Retinal pigment epithelial cell (primary cell): ENCODE results near the gene G3BP2.
"Not testable (repeated sequence)": the region's sequence is repeated elsewhere in the genome, so short reads cannot be mapped to it uniquely, and the experiment has no call there.

Source experiments
- DNase-seq: peaks from one replicate; pipeline ENCODE4 v3.0.0-alpha.2; 2010; ENCODE audit warnings: low read depth
- H3K4me3 ChIP-seq: 2 replicates; pipeline ENCODE4 v1.5.1; 2011; ENCODE audit warnings: mild to moderate bottlenecking, low read length, control low read depth, moderate library complexity
- TF ChIP-seq, protein P1 (sequence below): conservative IDR thresholded peaks from 2 replicates; pipeline ENCODE4 v1.5.1; 2011; ENCODE audit warnings: low read depth, low read length, control low read depth, inconsistent platforms

The G3BP2 gene

DNA sequence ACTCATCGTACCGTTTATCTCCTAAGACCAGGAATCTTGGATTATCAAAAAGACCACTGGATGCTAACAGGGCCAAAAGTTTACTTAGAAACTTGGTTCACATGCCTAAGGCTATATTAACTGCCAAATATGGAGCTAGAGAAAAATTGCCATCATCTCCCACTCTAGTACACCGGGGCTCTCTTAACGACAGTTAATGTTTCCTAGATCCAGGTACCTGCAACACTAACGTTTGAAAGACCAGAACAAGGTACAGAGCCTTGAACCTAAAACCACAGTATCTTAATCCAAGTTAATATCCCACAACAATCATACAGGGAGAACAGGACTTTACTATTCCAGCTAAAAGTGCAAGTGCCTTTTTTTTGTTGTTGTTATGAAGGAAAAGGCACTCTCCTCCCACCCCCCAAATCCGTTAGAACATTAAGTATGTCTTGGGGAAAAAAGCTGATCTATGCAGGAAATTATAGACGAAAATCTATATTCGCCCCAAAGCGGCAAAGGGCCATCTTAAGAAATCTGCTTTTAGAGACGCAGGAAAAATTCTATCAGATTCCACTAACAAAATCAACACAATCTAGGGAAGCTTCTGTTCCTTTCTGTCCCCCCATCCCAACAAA is 1.3 kb downstream of the G3BP2 start:
- TF ChIP-seq, protein P1, sequence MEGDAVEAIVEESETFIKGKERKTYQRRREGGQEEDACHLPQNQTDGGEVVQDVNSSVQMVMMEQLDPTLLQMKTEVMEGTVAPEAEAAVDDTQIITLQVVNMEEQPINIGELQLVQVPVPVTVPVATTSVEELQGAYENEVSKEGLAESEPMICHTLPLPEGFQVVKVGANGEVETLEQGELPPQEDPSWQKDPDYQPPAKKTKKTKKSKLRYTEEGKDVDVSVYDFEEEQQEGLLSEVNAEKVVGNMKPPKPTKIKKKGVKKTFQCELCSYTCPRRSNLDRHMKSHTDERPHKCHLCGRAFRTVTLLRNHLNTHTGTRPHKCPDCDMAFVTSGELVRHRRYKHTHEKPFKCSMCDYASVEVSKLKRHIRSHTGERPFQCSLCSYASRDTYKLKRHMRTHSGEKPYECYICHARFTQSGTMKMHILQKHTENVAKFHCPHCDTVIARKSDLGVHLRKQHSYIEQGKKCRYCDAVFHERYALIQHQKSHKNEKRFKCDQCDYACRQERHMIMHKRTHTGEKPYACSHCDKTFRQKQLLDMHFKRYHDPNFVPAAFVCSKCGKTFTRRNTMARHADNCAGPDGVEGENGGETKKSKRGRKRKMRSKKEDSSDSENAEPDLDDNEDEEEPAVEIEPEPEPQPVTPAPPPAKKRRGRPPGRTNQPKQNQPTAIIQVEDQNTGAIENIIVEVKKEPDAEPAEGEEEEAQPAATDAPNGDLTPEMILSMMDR: no peak
- DNase-seq: no peak
- peak overlapping the region; percentile 99 for H3K4me3 ChIP-seq

DNA sequence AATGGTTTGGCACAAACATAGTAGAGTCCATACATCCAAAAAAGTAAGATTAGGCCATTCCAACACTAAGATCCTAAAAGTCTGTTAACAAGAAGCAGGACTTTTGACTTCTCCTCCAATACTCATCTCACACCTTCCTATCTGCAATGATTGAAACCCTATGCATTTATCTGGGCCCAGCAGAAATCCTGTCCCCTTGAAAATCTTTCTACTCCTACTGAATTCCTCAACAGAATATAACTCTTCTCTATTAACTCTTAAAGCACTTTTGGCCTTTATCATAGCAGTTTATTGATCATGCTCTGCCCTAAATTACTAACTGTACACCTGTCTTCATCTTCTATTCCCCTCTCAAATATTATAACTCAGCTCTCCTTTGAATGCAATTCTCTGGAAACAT is 4.6 kb downstream of the G3BP2 start:
- no peak overlapping the region for H3K4me3 ChIP-seq
- TF ChIP-seq, protein P1: no peak

DNA sequence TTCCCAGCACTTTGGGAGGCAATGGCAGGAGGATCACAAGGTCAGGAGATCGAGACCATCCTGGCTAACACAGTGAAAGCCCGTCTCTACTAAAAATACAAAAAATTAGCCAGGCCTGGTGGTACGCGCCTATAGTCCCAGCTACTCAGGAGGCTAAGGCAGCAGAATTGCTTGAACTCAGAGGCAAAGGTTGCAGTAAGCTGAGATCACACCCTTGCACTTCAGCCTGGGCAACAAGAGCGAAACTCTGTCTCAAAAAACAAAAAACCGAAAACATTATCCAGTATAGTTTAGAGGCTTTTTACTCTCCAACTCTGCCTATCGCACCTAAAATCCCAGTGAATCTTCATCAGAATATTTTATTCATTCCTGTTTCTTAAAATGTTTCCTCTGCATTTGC is 5.6 kb downstream of the G3BP2 start:
- H3K4me3 ChIP-seq, DNase-seq: not testable (repeated sequence)

More for the DNA sequence above, 4.6 kb downstream of the G3BP2 start:
- DNase-seq: no peak

DNA sequence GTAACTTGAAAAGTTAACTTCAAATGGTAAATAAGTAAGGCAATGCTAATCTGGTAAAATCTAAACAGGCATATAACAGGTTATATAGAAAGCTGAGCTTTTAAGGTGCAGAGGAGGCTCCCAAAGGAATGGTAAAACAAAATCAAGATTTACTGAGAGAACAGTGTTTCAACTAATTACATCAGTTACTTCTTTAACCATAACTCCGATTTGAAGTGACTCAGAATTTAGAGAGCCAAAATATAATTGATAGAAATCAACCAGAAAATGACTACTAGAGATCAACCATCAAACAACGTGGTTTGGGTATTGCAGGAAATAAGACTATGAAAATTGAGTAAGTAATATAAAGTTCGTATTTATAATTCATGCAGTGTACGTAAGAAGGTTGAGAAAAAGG is 6.9 kb downstream of the G3BP2 start:
- no peak for DNase-seq
- TF ChIP-seq, protein P1: no peak

DNA sequence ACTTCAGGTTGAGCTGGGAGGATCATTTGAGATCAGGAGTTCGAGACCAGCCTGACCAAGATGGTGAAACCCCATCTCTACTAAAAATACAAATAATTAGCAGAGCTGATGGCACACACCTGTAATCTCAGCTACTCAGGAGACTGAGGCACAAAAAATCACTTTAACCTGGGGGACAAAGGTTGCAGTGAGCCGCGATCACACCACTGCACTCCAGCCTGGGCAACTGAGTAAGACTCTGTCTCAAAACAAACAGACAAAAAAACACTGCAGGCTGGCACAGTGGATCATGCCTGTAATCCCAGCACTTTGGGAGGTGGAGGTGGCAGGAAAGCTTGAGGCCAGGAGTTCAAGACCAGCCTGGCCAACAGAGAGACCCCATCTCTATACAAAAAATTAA is 8.6 kb downstream of the G3BP2 start:
- not testable (repeated sequence) for DNase-seq, H3K4me3 ChIP-seq

More for the DNA sequence above, 6.9 kb downstream of the G3BP2 start:
- no peak overlapping the region for H3K4me3 ChIP-seq

DNA sequence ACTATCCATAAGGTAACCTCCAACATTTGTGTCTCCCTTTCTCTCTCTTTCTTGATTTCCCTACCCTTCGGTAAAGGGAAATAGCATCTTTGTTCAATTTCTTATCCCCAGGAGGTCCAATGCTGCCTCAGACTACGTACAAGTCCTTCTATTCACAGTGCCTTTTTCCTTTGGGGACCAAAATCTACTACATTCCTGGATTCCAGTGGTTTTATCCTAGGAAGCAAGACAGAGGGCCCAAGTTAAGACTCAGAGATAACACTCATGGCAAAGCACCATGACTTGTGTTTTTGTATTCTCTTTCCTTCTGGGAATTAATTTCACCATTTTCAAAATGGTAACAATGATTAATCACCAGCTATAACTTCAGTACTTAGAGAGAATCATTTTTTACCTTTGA is 10.6 kb downstream of the G3BP2 start:
- DNase-seq: no peak
- no peak overlapping the region for H3K4me3 ChIP-seq

DNA sequence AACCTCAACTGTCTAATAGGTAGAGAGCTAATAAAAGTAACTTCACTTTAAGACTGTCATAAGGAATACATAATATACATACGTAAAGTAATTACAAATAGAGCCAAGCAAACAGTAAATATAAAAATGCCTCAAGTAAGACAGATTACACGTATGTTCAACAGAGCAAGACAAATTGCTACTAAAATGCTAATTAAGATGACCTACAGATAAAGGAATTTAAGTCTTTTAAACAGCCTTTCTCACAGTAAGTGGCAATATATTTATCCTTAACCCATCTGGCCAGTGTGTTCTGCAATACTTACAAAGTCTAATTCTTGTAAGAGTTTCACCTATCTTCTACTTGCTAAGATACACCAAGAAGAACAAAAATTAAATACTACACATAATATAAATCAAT is 12.7 kb downstream of the G3BP2 start:
- no peak for DNase-seq
- H3K4me3 ChIP-seq: no peak overlapping the region
- TF ChIP-seq, protein P1: no peak

More for the DNA sequence above, 10.6 kb downstream of the G3BP2 start:
- TF ChIP-seq, protein P1: no peak

DNA sequence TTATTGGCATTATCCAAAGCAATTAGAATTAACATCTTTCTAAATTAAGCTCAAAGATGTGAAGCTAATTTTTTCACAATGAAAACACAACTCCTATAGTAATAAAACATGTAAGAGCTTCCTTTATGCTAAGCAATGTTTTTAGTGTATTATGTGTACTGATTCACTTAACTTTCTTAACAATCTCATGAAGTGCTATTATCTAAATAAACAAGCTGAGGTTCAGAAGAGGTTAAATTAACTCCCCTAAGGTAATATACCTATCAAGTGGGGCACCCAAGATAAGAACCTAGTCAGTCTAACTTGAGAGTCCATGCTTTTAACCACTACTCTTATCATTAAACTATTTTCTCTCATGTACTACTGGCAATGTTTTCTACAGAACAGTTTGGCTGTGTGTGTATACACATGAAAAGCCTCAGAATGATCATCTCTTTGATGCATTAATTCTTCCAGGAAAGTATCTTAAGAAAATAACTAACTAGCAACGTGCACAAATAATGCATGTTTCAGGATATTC is 13.6 kb downstream of the G3BP2 start:
- DNase-seq: no peak
- TF ChIP-seq, protein P1: no peak
- H3K4me3 ChIP-seq: no peak overlapping the region
